Body of pancreas (tissue), 4 donors: ENCODE data around the gene SCN1B.

Experiments
- CTCF ChIP-seq, 7 experiments: fragments of 450-650 bp in 4 of 7; fragments of 200-600 bp in 3 of 7; sonication (generic) in 3 of 7; IDR thresholded peaks; one replicate each; pipeline ENCODE4 v1.5.1; 2016 to 2019; ENCODE audit warnings: antibody characterized with exemption in 7 of 7
- POLR2A ChIP-seq, 3 donors: fragments of 450-650 bp; IDR thresholded peaks; one replicate each; pipeline ENCODE4 v1.6.1; 2016; ENCODE audit warnings: antibody characterized with exemption in 3 of 3, mild to moderate bottlenecking in 2 of 3

- TF ChIP-seq CTCF (IDR thresholded peaks at IDR 0.05) (no peak), POLR2A (IDR thresholded peaks at IDR 0.05) (no peak)
Measured at GRCh38 chr19:35022460-35022859, 7.8 kb upstream of the SCN1B start.
